H1 (cell line): ENCODE data around the gene CPNE4. TPM values are rescaled to one million over a fixed set of nuclear protein-coding genes. Genes with fewer than 3 reads are reported as not detected.

Experiments
- CTCF ChIA-PET: fragments of 300-600 bp; sonication (Branson Sonifier 250); formaldehyde crosslinking; loops from one replicate; lab custom pipeline; 2021; ENCODE audit not compliant: partially characterized antibody; lab: Charles Lee
- POLR2A ChIA-PET: fragments of 300-600 bp; sonication (Branson Sonifier 250); formaldehyde crosslinking; loops from one replicate; lab custom pipeline; 2021; ENCODE audit warnings: inconsistent platforms; ENCODE audit not compliant: partially characterized antibody; lab: Charles Lee
- DNase-seq, 2 experiments: peaks; one replicate each; pipeline versions ENCODE4 v3.0.0 to v3.0.0-alpha.2; 2010 to 2022; ENCODE audit warnings: low spot score in 2 of 2, low read depth in 1 of 2, mixed read lengths in 1 of 2
- FAIRE-seq: peaks from 2 replicates; lab custom pipeline; 2011; peaks lifted over from hg19 to GRCh38; lab: Jason Lieb, UNC
- H2AFZ ChIP-seq: 2 replicates; pipeline ENCODE4 v1.8.1; 2012; ENCODE audit warnings: low read length, inconsistent platforms
- H2AK5ac ChIP-seq: 2 replicates; pipeline ENCODE4 v1.6.1; 2013; ENCODE audit warnings: low read depth, low read length
- H2BK120ac ChIP-seq: replicated peaks from 2 replicates; pipeline ENCODE3; 2013; ENCODE audit warnings: low read depth, low read length, inconsistent platforms
- H2BK12ac ChIP-seq: 2 replicates; pipeline ENCODE4 v1.6.1; 2013; ENCODE audit warnings: low read depth, low read length
- H2BK15ac ChIP-seq: 2 replicates; pipeline ENCODE4 v1.6.1; 2013; ENCODE audit warnings: low read length
- H2BK20ac ChIP-seq: 2 replicates; pipeline ENCODE4 v1.6.1; 2013; ENCODE audit warnings: low read length
- H2BK5ac ChIP-seq: 2 replicates; pipeline ENCODE4 v1.6.1; 2013; ENCODE audit warnings: low read depth, low read length
- H3K14ac ChIP-seq: 2 replicates; pipeline ENCODE4 v1.6.1; 2013; ENCODE audit warnings: inconsistent platforms; ENCODE audit not compliant: insufficient read length
- H3K18ac ChIP-seq: 2 replicates; pipeline ENCODE4 v1.6.1; 2013; ENCODE audit warnings: low read length; ENCODE audit errors: extremely low read depth
- H3K23ac ChIP-seq: 2 replicates; pipeline ENCODE4 v1.6.1; 2013; ENCODE audit warnings: inconsistent platforms; ENCODE audit not compliant: insufficient read length
- H3K23me2 ChIP-seq: 2 replicates; pipeline ENCODE4 v1.6.1; 2013; ENCODE audit warnings: low read depth, low read length
- H3K27ac ChIP-seq: 2 replicates; pipeline ENCODE4 v1.6.1; 2011; ENCODE audit warnings: low read depth, low read length, inconsistent platforms
- H3K27me3 ChIP-seq, 4 experiments: replicated peaks in 1 of 4; 1 replicate in 1 of 4; 2 replicates in 3 of 4; pipeline versions ENCODE4 v1.6.1 to v1.8.1; 2011 to 2013; ENCODE audit warnings: low read length in 3 of 4, mild to moderate bottlenecking in 3 of 4, inconsistent platforms in 2 of 4, mixed read lengths in 2 of 4, moderate library complexity in 1 of 4; ENCODE audit not compliant: control insufficient read depth in 3 of 4, insufficient read depth in 3 of 4; ENCODE audit errors: extremely low read depth in 1 of 4
- H3K36me3 ChIP-seq, 4 experiments: 2 replicates each; pipeline versions ENCODE4 v1.6.1 to v1.8.1; 2011 to 2013; ENCODE audit warnings: mild to moderate bottlenecking in 4 of 4, low read length in 3 of 4, moderate library complexity in 2 of 4, control low read depth in 1 of 4, inconsistent platforms in 1 of 4; ENCODE audit not compliant: insufficient read depth in 4 of 4, control insufficient read depth in 2 of 4
- H3K4ac ChIP-seq: replicated peaks from 2 replicates; pipeline ENCODE3; 2013; ENCODE audit warnings: low read length, low read depth, mixed read lengths, inconsistent platforms; ENCODE audit not compliant: insufficient read length
- H3K4me1 ChIP-seq, 4 experiments: replicated peaks in 1 of 4; 1 replicate in 1 of 4; 2 replicates in 3 of 4; pipeline versions ENCODE4 v1.6.1 to v1.8.1; 2011 to 2013; ENCODE audit warnings: low read length in 3 of 4, inconsistent platforms in 2 of 4, mixed read lengths in 1 of 4; ENCODE audit not compliant: insufficient read depth in 4 of 4, control insufficient read depth in 3 of 4
- H3K4me2 ChIP-seq, 2 experiments: 2 replicates each; pipeline versions ENCODE4 v1.6.1 to v1.8.1; 2011 to 2013; ENCODE audit warnings: low read depth in 2 of 2, low read length in 2 of 2, control low read depth in 1 of 2, inconsistent platforms in 1 of 2, mild to moderate bottlenecking in 1 of 2; ENCODE audit not compliant: insufficient read depth in 1 of 2
- H3K4me3 ChIP-seq, 4 experiments: fragments of 200-600, 300-600 bp in 1 of 4; sonication (generic), shearing (Covaris generic), sonication (Bioruptor Twin) in 1 of 4; 2 replicates each; pipeline versions ENCODE4 v1.5.1 to v1.8.1; 2011 to 2016; ENCODE audit warnings: low read length in 4 of 4, low read depth in 3 of 4, control low read depth in 2 of 4, inconsistent platforms in 2 of 4, mild to moderate bottlenecking in 2 of 4, mixed read lengths in 1 of 4, moderate library complexity in 1 of 4; ENCODE audit not compliant: insufficient read depth in 2 of 4; ENCODE audit errors: extremely low read depth in 1 of 4
- H3K56ac ChIP-seq: replicated peaks from 2 replicates; pipeline ENCODE3; 2013; ENCODE audit warnings: low read depth, mild to moderate bottlenecking, mixed read lengths, low read length, inconsistent platforms; ENCODE audit not compliant: insufficient read length
- H3K79me1 ChIP-seq: 2 replicates; pipeline ENCODE4 v1.6.1; 2013; ENCODE audit warnings: low read depth, low read length, control low read depth
- H3K79me2 ChIP-seq, 2 experiments: 2 replicates each; pipeline versions ENCODE4 v1.6.1 to v1.8.1; 2012 to 2013; ENCODE audit warnings: low read length in 2 of 2, mild to moderate bottlenecking in 2 of 2, inconsistent platforms in 1 of 2; ENCODE audit not compliant: insufficient read depth in 2 of 2, control insufficient read depth in 1 of 2
- H3K9ac ChIP-seq, 4 experiments: replicated peaks in 1 of 4; 1 replicate in 1 of 4; 2 replicates in 3 of 4; pipeline versions ENCODE4 v1.6.1 to v1.8.1; 2011 to 2013; ENCODE audit warnings: low read depth in 3 of 4, low read length in 3 of 4, control low read depth in 2 of 4, mild to moderate bottlenecking in 2 of 4, moderate library complexity in 2 of 4, inconsistent platforms in 1 of 4; ENCODE audit errors: extremely low read depth in 1 of 4
- H3K9me3 ChIP-seq, 2 experiments: 2 replicates each; pipeline versions ENCODE4 v1.6.1 to v1.8.1; 2012 to 2013; ENCODE audit warnings: mild to moderate bottlenecking in 2 of 2, moderate library complexity in 2 of 2, control low read depth in 1 of 2, inconsistent platforms in 1 of 2, low read depth in 1 of 2, low read length in 1 of 2, mixed read lengths in 1 of 2; ENCODE audit not compliant: insufficient read depth in 2 of 2
- H4K20me1 ChIP-seq, 2 experiments: replicated peaks in 1 of 2; 2 replicates each; pipeline versions ENCODE3 to v1.8.1; 2011 to 2013; ENCODE audit warnings: inconsistent platforms in 2 of 2, low read length in 2 of 2, mild to moderate bottlenecking in 1 of 2; ENCODE audit not compliant: insufficient read depth in 2 of 2, control insufficient read depth in 1 of 2
- H4K5ac ChIP-seq: 2 replicates; pipeline ENCODE4 v1.6.1; 2013; ENCODE audit warnings: low read length, low read depth, mixed read lengths, inconsistent platforms; ENCODE audit not compliant: insufficient read length
- H4K8ac ChIP-seq: 2 replicates; pipeline ENCODE4 v1.8.0; 2013; ENCODE audit warnings: mild to moderate bottlenecking, moderate library complexity, low read length, inconsistent platforms; ENCODE audit not compliant: insufficient read depth; ENCODE audit errors: extremely low read depth
- H4K91ac ChIP-seq: replicated peaks from 2 replicates; pipeline ENCODE3; 2013; ENCODE audit warnings: low read length, mixed read lengths, inconsistent platforms; ENCODE audit not compliant: insufficient read length
- ATF3 ChIP-seq: IDR thresholded peaks from 2 replicates; pipeline ENCODE4 v1.6.1; 2011; ENCODE audit warnings: low read depth, mild to moderate bottlenecking, low read length; ENCODE audit not compliant: insufficient read depth
- CEBPB ChIP-seq: IDR thresholded peaks from 2 replicates; pipeline ENCODE4 v1.6.1; 2012; ENCODE audit warnings: low read depth, low read length
- CHD2 ChIP-seq: IDR thresholded peaks from 2 replicates; pipeline ENCODE4 v1.6.1; 2012; ENCODE audit warnings: low read length, improper control_type of control experiment
- CTCF ChIP-seq, 3 experiments: IDR thresholded peaks; 1 replicate in 2 of 3; 2 replicates in 1 of 3; pipeline versions ENCODE4 v1.5.1 to v1.6.1; 2011; ENCODE audit warnings: low read length in 3 of 3, mild to moderate bottlenecking in 3 of 3, inconsistent platforms in 2 of 3, low read depth in 1 of 3, moderate library complexity in 1 of 3; ENCODE audit not compliant: insufficient read depth in 1 of 3; ENCODE audit errors: control extremely low read depth in 1 of 3
- EZH2 ChIP-seq: fragments of 200-600 bp; sonication (generic); IDR thresholded peaks from 2 replicates; pipeline ENCODE4 v1.7.1; 2012; ENCODE audit warnings: low read depth, mild to moderate bottlenecking, moderate library complexity, low read length, inconsistent platforms; ENCODE audit not compliant: severe bottlenecking
- PHF8 ChIP-seq: fragments of 200-600 bp; sonication (generic); conservative IDR thresholded peaks from 2 replicates; pipeline ENCODE4 v1.7.1; 2012; ENCODE audit warnings: low read depth, mild to moderate bottlenecking, inconsistent platforms, low read length, moderate library complexity
- RFX5 ChIP-seq: IDR thresholded peaks from 2 replicates; pipeline ENCODE4 v1.6.1; 2011; ENCODE audit warnings: low read depth, low read length, improper control_type of control experiment, borderline replicate concordance
- RXRA ChIP-seq: IDR thresholded peaks from 2 replicates; pipeline ENCODE4 v1.6.1; 2011; ENCODE audit warnings: low read depth, mild to moderate bottlenecking, low read length, moderate library complexity; ENCODE audit not compliant: insufficient read depth
- SRF ChIP-seq: IDR thresholded peaks from 2 replicates; pipeline ENCODE4 v1.6.1; 2011; ENCODE audit warnings: mild to moderate bottlenecking, low read depth, low read length, moderate library complexity
- TAF7 ChIP-seq: optimal IDR thresholded peaks from 2 replicates; pipeline ENCODE3; 2011; ENCODE audit warnings: low read depth, mild to moderate bottlenecking, inconsistent platforms, low read length, moderate library complexity, borderline replicate concordance
- WGBS, 2 experiments: shearing (Covaris generic) in 1 of 2; methylation state at CpG; one replicate each; pipeline versions ENCODE4 v1.1.6 to v1.1.7; 2013 to 2015; ENCODE audit warnings: low lambda C conversion rate in 2 of 2, mixed read lengths in 2 of 2, inconsistent platforms in 1 of 2, low coverage in 1 of 2, missing lambda C conversion rate in 1 of 2; ENCODE audit not compliant: insufficient replicate concordance in 2 of 2, insufficient coverage in 1 of 2, insufficient read length in 1 of 2; ENCODE audit errors: extremely low coverage in 1 of 2, missing lambda C conversion rate in 1 of 2; 5-methylcytosine and 5-hydroxymethylcytosine counted together
- polyA plus RNA-seq, 7 experiments: library from polyadenylated mRNA; depleted of rRNA in 3 of 7; stranded (reverse) in 5 of 7; unstranded in 2 of 7; fragments of >200 nt in 5 of 7; fragments of 200-250 nt in 2 of 7; gene quantifications; 1 replicate in 5 of 7; 2 replicates in 1 of 7; 4 replicates in 1 of 7; pipeline versions ENCODE4 v1.2.1 to v1.2.3, GENCODE V29; 2011 to 2013; ENCODE audit warnings: missing spikeins in 2 of 7, mixed read lengths in 2 of 7
- total RNA-seq: library from RNA; stranded (reverse); fragmentation: NEBNext Ultra II Directional; extraction: Animal tissue kit (Norgen Biotek cat#: 25700); gene quantifications from 2 replicates; pipeline ENCODE4 v1.2.1, GENCODE V29; 2021

CPNE4 gene
- total and polyA plus RNA-seq, 2 of the 8 experiments (the other 6 are each of a cell fraction or from before 2014, with no cell fraction given) = 0.82 to 3.8 TPM

GRCh38 chr3:131756405-131756804, 278.4 kb downstream of the CPNE4 start:
- Histone ChIP-seq H2BK15ac (no peak overlapping the region), H4K91ac (no peak overlapping the region), H2BK120ac (no peak overlapping the region), H3K27ac (no peak overlapping the region), H3K23me2 (no peaks in the 10 kb centered on the region), H4K20me1 (no peaks in the 10 kb centered on the region), H3K79me1 (no peaks in the 10 kb centered on the region), H3K4me1 (no peaks in the 10 kb centered on the region; a peak in 1 of 7 replicates), H3K27me3 (no peaks in the 10 kb centered on the region), H3K23ac (no peak overlapping the region), H3K9ac (no peak overlapping the region), H3K56ac (no peak overlapping the region), H3K18ac (no peak overlapping the region), H3K4me3 (no peak overlapping the region), H3K9me3 (peaks cover 0 to 5% of the 10 kb centered on the region in 2 experiments; a peak in 1 of 4 replicates), H4K8ac (no peak overlapping the region), H3K14ac (no peak overlapping the region), H2AFZ (no peak overlapping the region), H2AK5ac (no peak overlapping the region), H3K36me3 (no peaks in the 10 kb centered on the region), H4K5ac (no peak overlapping the region), H3K79me2 (no peaks in the 10 kb centered on the region), H3K4ac (no peak overlapping the region), H2BK20ac (no peak overlapping the region), H3K4me2 (no peak overlapping the region), H2BK12ac (no peak overlapping the region), H2BK5ac (no peak overlapping the region)
- ChIA-PET POLR2A (no interaction called here), CTCF (interaction anchor here (0.6 to 1.1 kb wide), 5 partner anchors 250 to 379 kb away, joined by 3 to 5 read pairs (median 3); partner anchors contain the start of gene CPNE4)
- 80% methylated on average over 2 of the region's 2 CpGs; no CpG with 5 or more reads in 1 of the 2 experiments for WGBS, 2 experiments
- FAIRE-seq (no peak), DNase-seq (no peak)
- TF ChIP-seq CTCF (IDR thresholded peaks at IDR 0.05; ENCODE audit: control extremely low read depth in 1 of 3, insufficient read depth in 1 of 3, low read depth in 1 of 3, low read length in 3 of 3) (peak; percentile 33 to 55 (median 42)), SRF (no peak), TAF7 (no peak), ATF3 (no peak), EZH2 (no peak), PHF8 (no peak), RXRA (no peak), RFX5 (no peak), CHD2 (no peak), CEBPB (no peak)
